ENCODE results near the gene NPEPPS. TPM values are rescaled to one million over a fixed set of nuclear protein-coding genes. Genes with fewer than 3 reads are reported as not detected.

Gene NPEPPS
- total and polyA plus RNA-seq, 2 of the 8 experiments (the other 6 are each of a cell fraction or from before 2014, with no cell fraction given), result 53.6 to 118 TPM

- Histone ChIP-seq H3K27ac (ENCODE audit: low read depth, low read length) (no peak overlapping the region), H2BK15ac (ENCODE audit: low read length) (no peak overlapping the region), H3K79me1 (ENCODE audit: low read depth, low read length) (no peaks in the 10 kb centered on the region), H2BK120ac (replicated peaks; ENCODE audit: low read depth, low read length) (no peak overlapping the region), H3K14ac (ENCODE audit: insufficient read length) (no peak overlapping the region), H3K4me2 (ENCODE audit: insufficient read depth in 1 of 2, low read depth in 2 of 2, low read length in 2 of 2) (no peak overlapping the region), H3K36me3 (ENCODE audit: control insufficient read depth in 2 of 4, insufficient read depth in 4 of 4, low read length in 3 of 4) (no peaks in the 10 kb centered on the region), H3K4me3 (ENCODE audit: extremely low read depth in 1 of 4, insufficient read depth in 2 of 4, low read depth in 3 of 4, low read length in 4 of 4) (no peak overlapping the region), H3K79me2 (ENCODE audit: control insufficient read depth in 1 of 2, insufficient read depth in 2 of 2, low read length in 2 of 2) (peaks cover 0 to 6% of the 10 kb centered on the region in 2 experiments; a peak in 2 of 4 replicates), H2BK5ac (ENCODE audit: low read depth, low read length) (no peak overlapping the region), H3K18ac (ENCODE audit: extremely low read depth, low read length) (no peak overlapping the region), H2AFZ (ENCODE audit: low read length) (no peak overlapping the region), H3K23ac (ENCODE audit: insufficient read length) (no peak overlapping the region), H4K8ac (ENCODE audit: extremely low read depth, insufficient read depth, low read length) (no peak overlapping the region; the same call in 1 of the 2 replicates), H4K5ac (ENCODE audit: insufficient read length, low read depth, low read length) (no peak overlapping the region), H2BK20ac (ENCODE audit: low read length) (no peak overlapping the region), H3K23me2 (ENCODE audit: low read depth, low read length) (peaks cover 4% of the 10 kb centered on the region), H3K27me3 (replicated peaks in 1 of 4; ENCODE audit: control insufficient read depth in 3 of 4, extremely low read depth in 1 of 4, insufficient read depth in 3 of 4, low read length in 3 of 4) (no peaks in the 10 kb centered on the region), H2BK12ac (ENCODE audit: low read depth, low read length) (no peak overlapping the region), H3K4ac (replicated peaks; ENCODE audit: insufficient read length, low read depth, low read length) (no peak overlapping the region), H3K4me1 (replicated peaks in 1 of 4; ENCODE audit: control insufficient read depth in 3 of 4, insufficient read depth in 4 of 4, low read length in 3 of 4) (peaks cover 0 to 2% (median 0%) of the 10 kb centered on the region in 4 experiments; a peak in 4 of 7 replicates), H3K9ac (replicated peaks in 1 of 4; ENCODE audit: extremely low read depth in 1 of 4, low read depth in 3 of 4, low read length in 3 of 4) (no peak overlapping the region), H4K91ac (replicated peaks; ENCODE audit: insufficient read length, low read length) (no peak overlapping the region), H3K56ac (replicated peaks; ENCODE audit: insufficient read length, low read depth, low read length) (no peak overlapping the region), H2AK5ac (ENCODE audit: low read depth, low read length) (no peak overlapping the region), H3K9me3 (ENCODE audit: insufficient read depth in 2 of 2, low read depth in 1 of 2, low read length in 1 of 2) (no peaks in the 10 kb centered on the region), H4K20me1 (replicated peaks in 1 of 2; ENCODE audit: control insufficient read depth in 1 of 2, insufficient read depth in 2 of 2, low read length in 2 of 2) (no peaks in the 10 kb centered on the region)
- ChIA-PET CTCF (ENCODE audit: partially characterized antibody) (interaction anchor here (0.7 to 1.6 kb wide), 3 partner anchors 13 to 29 kb away, joined by 3 to 6 read pairs (median 3); no protein-coding TSS in a partner anchor), POLR2A (ENCODE audit: partially characterized antibody) (interaction anchor here (0.8 to 46.3 kb wide), 2 partner anchors 38 to 41 kb away, joined by 3 to 1575 read pairs; partner anchors contain the start of gene TBKBP1)
- FAIRE-seq (no peak), DNase-seq (ENCODE audit: low read depth in 1 of 2, low spot score in 2 of 2) (no peak)
- 93% methylated on average over 5 of the region's 5 CpGs; no CpG with 5 or more reads in 1 of the 2 experiments for WGBS, 2 experiments (ENCODE audit: extremely low coverage in 1 of 2, insufficient coverage in 1 of 2, insufficient read length in 1 of 2, insufficient replicate concordance in 2 of 2, low coverage in 1 of 2, low lambda C conversion rate in 2 of 2, missing lambda C conversion rate in 1 of 2)
- TF ChIP-seq TCF12 (IDR thresholded peaks at IDR 0.05; ENCODE audit: low read depth, low read length) (no peak), GTF2F1 (IDR thresholded peaks at IDR 0.05; ENCODE audit: borderline replicate concordance, low read depth, low read length) (no peak), ATF3 (IDR thresholded peaks at IDR 0.05; ENCODE audit: insufficient read depth, low read depth, low read length) (no peak), PHF8 (conservative IDR thresholded peaks at IDR 0.05; ENCODE audit: low read depth, low read length) (no peak), SIX5 (IDR thresholded peaks at IDR 0.05; ENCODE audit: low read depth, low read length) (no peak), SUZ12 (IDR thresholded peaks at IDR 0.05; ENCODE audit: low read length) (no peak), TEAD4 (IDR thresholded peaks at IDR 0.05; ENCODE audit: low read depth, low read length) (no peak), CTBP2 (IDR thresholded peaks at IDR 0.05; ENCODE audit: borderline replicate concordance, insufficient read depth, insufficient read length, low read length) (no peak)
These were observed 113.4 kb downstream of the NPEPPS start for GRCh38 chr17:47644324-47644723.

Measured in H1 (cell line).